HG02885 (cell line): ENCODE measurements around the gene EFCAB9.
"Not testable (repeated sequence)": the region's sequence is repeated elsewhere in the genome, so short reads cannot be mapped to it uniquely, and the experiment has no call there.

Source experiments
- ATAC-seq: cut with Tn5 transposase; IDR thresholded peaks from one replicate; pipeline ENCODE4 v1.9.1; 2021; ENCODE audit warnings: mild to moderate bottlenecking; ENCODE audit not compliant: unreplicated experiment, poor library complexity

The EFCAB9 gene

GRCh38 chr5:172187118-172188032 lies 6.6 kb upstream of the EFCAB9 start:
- peak; percentile 27 for ATAC-seq

GRCh38 chr5:172188033-172188892 lies 5.7 kb upstream of the EFCAB9 start, which contains the start of gene STK10:
Gene STK10 (minus strand): TSS chr5:172188224. CDS start chr5:172188042, 182 bp downstream.
- peak; percentile 77 for ATAC-seq

GRCh38 chr5:172188893-172189692 lies 4.9 kb upstream of the EFCAB9 start:
- no peak for ATAC-seq

- ATAC-seq = no peak
Observed at GRCh38 chr5:172189693-172190296, 4.2 kb upstream of the EFCAB9 start.

- ATAC-seq = no peak
Observed at GRCh38 chr5:172194985-172195774, 1.2 kb downstream of the EFCAB9 start.

- not testable (repeated sequence) for ATAC-seq
Observed at GRCh38 chr5:172197775-172198174, 3.8 kb downstream of the EFCAB9 start.

GRCh38 chr5:172199446-172199845 lies 5.5 kb downstream of the EFCAB9 start:
- no peak for ATAC-seq

- ATAC-seq = no peak
Observed at GRCh38 chr5:172200476-172200875, 6.5 kb downstream of the EFCAB9 start.

- not testable (repeated sequence) for ATAC-seq
Observed at GRCh38 chr5:172205984-172206383, 12.0 kb downstream of the EFCAB9 start.

GRCh38 chr5:172207511-172207910 lies 13.5 kb downstream of the EFCAB9 start:
- ATAC-seq = no peak

- no peak for ATAC-seq
Observed at GRCh38 chr5:172209714-172210113, 15.7 kb downstream of the EFCAB9 start.

GRCh38 chr5:172211676-172212075 lies 17.7 kb downstream of the EFCAB9 start:
- ATAC-seq = no peak

GRCh38 chr5:172213126-172213525 lies 19.2 kb downstream of the EFCAB9 start:
- no peak for ATAC-seq

- no peak for ATAC-seq
Observed at GRCh38 chr5:172216345-172216744, 22.4 kb downstream of the EFCAB9 start.

- no peak for ATAC-seq
Observed at GRCh38 chr5:172219296-172219695, 25.3 kb downstream of the EFCAB9 start.

GRCh38 chr5:172223901-172224873 lies 30.2 kb downstream of the EFCAB9 start:
- ATAC-seq = peak; percentile 78

- ATAC-seq = no peak
Observed at GRCh38 chr5:172224996-172225395, 31.0 kb downstream of the EFCAB9 start.

GRCh38 chr5:172229904-172230303 lies 35.9 kb downstream of the EFCAB9 start:
- no peak for ATAC-seq
